AG10803 (cell line): ENCODE measurements around the gene EDAR.

ENCODE experiments used
- DNase-seq: peaks from one replicate; pipeline ENCODE4 v3.0.0; 2010; ENCODE audit warnings: low read depth
- H3K4me3 ChIP-seq: 2 replicates; pipeline ENCODE4 v1.5.1; 2011; ENCODE audit warnings: mild to moderate bottlenecking, low read length, control low read depth
- TF ChIP-seq, protein P1 (sequence below): conservative IDR thresholded peaks from 2 replicates; pipeline ENCODE4 v1.5.1; 2011; ENCODE audit warnings: mild to moderate bottlenecking, low read length, control low read depth, inconsistent platforms

The EDAR gene

GRCh38 chr2:108904680-108905079, 84.3 kb downstream of the EDAR start:
- no peak for DNase-seq
- H3K4me3 ChIP-seq: no peak overlapping the region
- TF ChIP-seq, protein P1, sequence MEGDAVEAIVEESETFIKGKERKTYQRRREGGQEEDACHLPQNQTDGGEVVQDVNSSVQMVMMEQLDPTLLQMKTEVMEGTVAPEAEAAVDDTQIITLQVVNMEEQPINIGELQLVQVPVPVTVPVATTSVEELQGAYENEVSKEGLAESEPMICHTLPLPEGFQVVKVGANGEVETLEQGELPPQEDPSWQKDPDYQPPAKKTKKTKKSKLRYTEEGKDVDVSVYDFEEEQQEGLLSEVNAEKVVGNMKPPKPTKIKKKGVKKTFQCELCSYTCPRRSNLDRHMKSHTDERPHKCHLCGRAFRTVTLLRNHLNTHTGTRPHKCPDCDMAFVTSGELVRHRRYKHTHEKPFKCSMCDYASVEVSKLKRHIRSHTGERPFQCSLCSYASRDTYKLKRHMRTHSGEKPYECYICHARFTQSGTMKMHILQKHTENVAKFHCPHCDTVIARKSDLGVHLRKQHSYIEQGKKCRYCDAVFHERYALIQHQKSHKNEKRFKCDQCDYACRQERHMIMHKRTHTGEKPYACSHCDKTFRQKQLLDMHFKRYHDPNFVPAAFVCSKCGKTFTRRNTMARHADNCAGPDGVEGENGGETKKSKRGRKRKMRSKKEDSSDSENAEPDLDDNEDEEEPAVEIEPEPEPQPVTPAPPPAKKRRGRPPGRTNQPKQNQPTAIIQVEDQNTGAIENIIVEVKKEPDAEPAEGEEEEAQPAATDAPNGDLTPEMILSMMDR: no peak

DNA sequence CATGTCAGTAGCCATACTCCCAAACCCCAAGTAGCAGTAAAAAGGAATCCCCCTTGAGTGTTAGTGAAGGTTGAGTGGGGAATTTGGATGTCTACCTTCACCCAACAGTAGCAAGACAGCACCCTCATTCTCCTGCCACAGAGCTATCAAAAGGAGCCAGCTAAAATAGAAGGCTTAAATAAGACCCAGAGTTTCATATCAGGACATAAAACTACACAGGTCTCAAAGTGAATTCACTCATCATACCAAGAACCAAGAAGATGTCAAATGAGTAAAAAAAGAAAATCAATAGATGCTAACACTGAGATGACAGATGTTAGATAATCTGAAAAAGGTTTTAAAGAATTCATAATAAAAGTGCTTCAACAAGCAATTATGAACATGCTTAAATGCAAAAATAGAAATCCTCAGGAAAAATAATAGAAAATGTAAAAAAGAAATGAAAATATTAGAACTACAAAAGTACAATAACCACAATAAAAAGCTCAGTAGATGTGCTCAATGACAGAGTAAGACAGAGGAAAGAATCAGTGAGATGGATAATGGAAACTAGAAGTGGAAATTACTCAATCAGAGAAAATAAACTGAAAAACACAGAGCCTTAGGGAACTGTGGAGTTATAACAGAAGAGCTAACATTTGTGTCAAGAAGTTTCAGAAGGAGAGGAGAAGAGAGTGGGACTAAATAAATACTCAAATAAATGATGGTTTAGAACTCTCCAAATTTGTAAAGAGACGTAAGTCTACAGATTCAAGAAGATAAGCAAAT, 90.5 kb downstream of the EDAR start:
- TF ChIP-seq, protein P1: no peak
- no peak for DNase-seq
- H3K4me3 ChIP-seq: no peak overlapping the region

GRCh38 chr2:108896741-108897140, 92.3 kb downstream of the EDAR start:
- no peak overlapping the region for H3K4me3 ChIP-seq
- no peak for DNase-seq
- TF ChIP-seq, protein P1: no peak

GRCh38 chr2:108895188-108895587, 93.8 kb downstream of the EDAR start:
- no peak overlapping the region for H3K4me3 ChIP-seq
- TF ChIP-seq, protein P1: no peak

DNA sequence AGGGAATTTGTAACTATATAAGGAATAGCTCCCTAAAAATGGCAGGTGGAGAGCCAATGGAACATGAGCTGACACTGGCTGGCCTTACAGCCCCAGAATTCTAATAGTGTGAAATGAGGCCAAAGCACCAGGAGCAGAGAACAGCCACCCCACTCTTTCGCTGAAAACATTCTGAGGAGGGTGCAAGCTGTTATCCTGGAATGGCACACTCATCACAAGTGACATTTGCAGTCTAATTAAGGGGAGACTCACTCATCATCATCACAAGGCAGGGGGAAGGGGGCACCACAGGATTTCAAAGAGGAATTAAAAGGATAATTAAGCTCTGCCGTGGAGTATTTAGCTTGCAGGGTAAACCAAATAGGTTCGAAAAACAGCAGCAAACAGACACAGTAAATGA, 94.3 kb downstream of the EDAR start:
- no peak for DNase-seq
- TF ChIP-seq, protein P1: no peak
- no peak overlapping the region for H3K4me3 ChIP-seq

More at GRCh38 chr2:108895188-108895587, 93.8 kb downstream of the EDAR start:
- DNase-seq: no peak

- no peak overlapping the region for H3K4me3 ChIP-seq
- TF ChIP-seq, protein P1: no peak
- no peak for DNase-seq
Measured at GRCh38 chr2:108893277-108893676, 95.7 kb downstream of the EDAR start.

GRCh38 chr2:108889907-108890306, 99.1 kb downstream of the EDAR start:
- TF ChIP-seq, protein P1: no peak
- no peak overlapping the region for H3K4me3 ChIP-seq
- DNase-seq: no peak
